Measurements from ENCODE around the gene RETREG3. TPM values are rescaled to one million over a fixed set of nuclear protein-coding genes. Genes with fewer than 3 reads are reported as not detected.

The RETREG3 gene
- polyA plus RNA-seq, 1 of the 3 experiments (the other 2 are of a cell fraction) = 13.3 TPM

- H3K36me3 ChIP-seq (replicated peaks in 1 of 2; ENCODE audit: control insufficient read depth in 1 of 2, insufficient read depth in 2 of 2, low read length in 1 of 2) = peaks cover 12% of the 10 kb centered on the region in 2 experiments
- no peak for DNase-seq
- TF ChIP-seq SMC3 (IDR thresholded peaks at IDR 0.05; ENCODE audit: low read depth, low read length) = no peak
- TF ChIP-seq FOXJ3 (CRISPR knock-in tag; IDR thresholded peaks at IDR 0.05) = no peak
- no peak for TF ChIP-seq GABPA (IDR thresholded peaks at IDR 0.05; ENCODE audit: low read depth)
- TF ChIP-seq ELF1 (IDR thresholded peaks at IDR 0.05) = no peak
- TF ChIP-seq MAX (IDR thresholded peaks at IDR 0.05; ENCODE audit: low read depth) = no peak
- H4K20me1 ChIP-seq (ENCODE audit: insufficient read depth) = 0 out of 2 replicates have a peak, but pooled peaks cover 4% of the 10 kb centered on the region
- H3K9me2 ChIP-seq = no peaks in the 10 kb centered on the region
- no peaks in the 10 kb centered on the region for H3K9me3 ChIP-seq
- H3K27me3 ChIP-seq (ENCODE audit: insufficient read depth) = no peaks in the 10 kb centered on the region
- peaks cover 22% of the 10 kb centered on the region for H3K79me2 ChIP-seq (ENCODE audit: insufficient read depth)
- peak overlapping the region; percentile 50 to 86; a peak in 3 of 4 replicates for H3K27ac ChIP-seq (ENCODE audit: low read depth in 2 of 2, low read length in 1 of 2)
- H3K9ac ChIP-seq = peak overlapping the region; percentile 70
- 97% methylated on average over 21 of the region's 31 CpGs for WGBS (ENCODE audit: low lambda C conversion rate)
- no peak overlapping the region for H2AFZ ChIP-seq (ENCODE audit: low read depth)
- CTCF ChIA-PET = interaction anchor here (0.6 to 2.4 kb wide), 4 partner anchors 9 to 461 kb away, joined by 3 to 18 read pairs (median 4); partner anchors contain the start of gene RPL27
- POLR2A ChIA-PET = interaction anchor here (1.0 to 3.6 kb wide), 5 partner anchors 10 to 236 kb away, joined by 3 to 17 read pairs (median 3); partner anchors contain the start of genes PLEKHH3 and VPS25
- peak overlapping the region; percentile 100 for H3K4me2 ChIP-seq
- H3K4me1 ChIP-seq (ENCODE audit: control insufficient read depth in 1 of 2, insufficient read depth in 2 of 2, low read depth in 1 of 2, low read length in 1 of 2) = peaks cover 4 to 16% of the 10 kb centered on the region in 2 experiments; a peak in 3 of 4 replicates
- peaks cover 19% of the 10 kb centered on the region for H3F3A ChIP-seq (replicated peaks; ENCODE audit: insufficient read depth)
- H3K4me3 ChIP-seq (ENCODE audit: low read depth in 2 of 2, low read length in 1 of 2) = peak overlapping the region; percentile 70 to 82
Observed at GRCh38 chr17:42537156-42537805, 71.9 kb downstream of the RETREG3 start.

GRCh38 chr17:42536372-42537155, 72.6 kb downstream of the RETREG3 start:
- H3K9me3 ChIP-seq = no peaks in the 10 kb centered on the region
- no peak overlapping the region for H2AFZ ChIP-seq (ENCODE audit: low read depth)
- peaks cover 11 to 12% of the 10 kb centered on the region in 2 experiments for H3K36me3 ChIP-seq (replicated peaks in 1 of 2; ENCODE audit: control insufficient read depth in 1 of 2, insufficient read depth in 2 of 2, low read length in 1 of 2)
- 0 out of 2 replicates have a peak, but pooled peaks cover 4% of the 10 kb centered on the region for H4K20me1 ChIP-seq (ENCODE audit: insufficient read depth)
- H3K27ac ChIP-seq (ENCODE audit: low read depth in 2 of 2, low read length in 1 of 2) = peak overlapping the region; percentile 50 to 86; a peak in 3 of 4 replicates
- peak overlapping the region; percentile 70 to 82 for H3K4me3 ChIP-seq (ENCODE audit: low read depth in 2 of 2, low read length in 1 of 2)
- H3K4me2 ChIP-seq = peak overlapping the region; percentile 100
- DNase-seq = peak; percentile 92
- 4% methylated on average over 13 of the region's 65 CpGs for WGBS (ENCODE audit: low lambda C conversion rate)
- H3K79me2 ChIP-seq (ENCODE audit: insufficient read depth) = peaks cover 22% of the 10 kb centered on the region
- H3F3A ChIP-seq (replicated peaks; ENCODE audit: insufficient read depth) = peaks cover 22% of the 10 kb centered on the region
- H3K9me2 ChIP-seq = no peaks in the 10 kb centered on the region
- ChIA-PET CTCF (interaction anchor here (0.6 to 2.4 kb wide), 6 partner anchors 10 to 462 kb away, joined by 3 to 18 read pairs (median 4); partner anchors contain the start of gene RPL27), POLR2A (interaction anchor here (1.0 to 3.6 kb wide), 6 partner anchors 9 to 237 kb away, joined by 3 to 17 read pairs (median 3); partner anchors contain the start of genes PLEKHH3 and VPS25)
- peaks cover 4 to 18% of the 10 kb centered on the region in 2 experiments; a peak in 3 of 4 replicates for H3K4me1 ChIP-seq (ENCODE audit: control insufficient read depth in 1 of 2, insufficient read depth in 2 of 2, low read depth in 1 of 2, low read length in 1 of 2)
- peak overlapping the region; percentile 70 for H3K9ac ChIP-seq
- no peaks in the 10 kb centered on the region for H3K27me3 ChIP-seq (ENCODE audit: insufficient read depth)
- TF ChIP-seq REST (IDR thresholded peaks at IDR 0.05; ENCODE audit: low read depth, low read length) (no peak), USF1 (IDR thresholded peaks at IDR 0.05; ENCODE audit: borderline replicate concordance, low read depth) (no peak), EP300 (IDR thresholded peaks at IDR 0.05; ENCODE audit: borderline replicate concordance in 1 of 2, low read depth in 1 of 2, low read length in 1 of 2) (0 out of 4 replicates have a peak, but pooled peaks of 1 of the 2 experiments have one; percentile 3), MEF2A (IDR thresholded peaks at IDR 0.05; ENCODE audit: borderline replicate concordance, low read depth) (no peak), ZBTB33 (IDR thresholded peaks at IDR 0.05; ENCODE audit: borderline replicate concordance, low read depth) (no peak), CHD2 (IDR thresholded peaks at IDR 0.05; ENCODE audit: low read length, partially characterized antibody) (peak; percentile 76), EZH2phosphoT487 (IDR thresholded peaks at IDR 0.05; ENCODE audit: borderline replicate concordance, low read depth) (no peak), FOSL2 (IDR thresholded peaks at IDR 0.05; ENCODE audit: borderline replicate concordance, low read depth) (no peak), ELF1 (IDR thresholded peaks at IDR 0.05) (no peak), POLR2AphosphoS5 (IDR thresholded peaks at IDR 0.05; ENCODE audit: low read depth, low read length) (no peak), IRF3 (IDR thresholded peaks at IDR 0.05; ENCODE audit: low read depth, low read length) (no peak)
